Erythroblast (primary cell): ENCODE measurements around the gene EME2.

Experiments
- DNase-seq, 2 experiments: peaks; one replicate each; lab custom pipeline; 2025; lab: John Stamatoyannopoulos, UW
- GATA1 ChIP-seq: IDR thresholded peaks from 2 replicates; pipeline ENCODE4 v1.6.1; 2011; ENCODE audit warnings: low read depth, mild to moderate bottlenecking, control low read depth, low read length, moderate library complexity
- POLR2A ChIP-seq: IDR thresholded peaks from 2 replicates; pipeline ENCODE4 v1.6.1; 2011; ENCODE audit warnings: mild to moderate bottlenecking, low read length

Gene EME2

DNA sequence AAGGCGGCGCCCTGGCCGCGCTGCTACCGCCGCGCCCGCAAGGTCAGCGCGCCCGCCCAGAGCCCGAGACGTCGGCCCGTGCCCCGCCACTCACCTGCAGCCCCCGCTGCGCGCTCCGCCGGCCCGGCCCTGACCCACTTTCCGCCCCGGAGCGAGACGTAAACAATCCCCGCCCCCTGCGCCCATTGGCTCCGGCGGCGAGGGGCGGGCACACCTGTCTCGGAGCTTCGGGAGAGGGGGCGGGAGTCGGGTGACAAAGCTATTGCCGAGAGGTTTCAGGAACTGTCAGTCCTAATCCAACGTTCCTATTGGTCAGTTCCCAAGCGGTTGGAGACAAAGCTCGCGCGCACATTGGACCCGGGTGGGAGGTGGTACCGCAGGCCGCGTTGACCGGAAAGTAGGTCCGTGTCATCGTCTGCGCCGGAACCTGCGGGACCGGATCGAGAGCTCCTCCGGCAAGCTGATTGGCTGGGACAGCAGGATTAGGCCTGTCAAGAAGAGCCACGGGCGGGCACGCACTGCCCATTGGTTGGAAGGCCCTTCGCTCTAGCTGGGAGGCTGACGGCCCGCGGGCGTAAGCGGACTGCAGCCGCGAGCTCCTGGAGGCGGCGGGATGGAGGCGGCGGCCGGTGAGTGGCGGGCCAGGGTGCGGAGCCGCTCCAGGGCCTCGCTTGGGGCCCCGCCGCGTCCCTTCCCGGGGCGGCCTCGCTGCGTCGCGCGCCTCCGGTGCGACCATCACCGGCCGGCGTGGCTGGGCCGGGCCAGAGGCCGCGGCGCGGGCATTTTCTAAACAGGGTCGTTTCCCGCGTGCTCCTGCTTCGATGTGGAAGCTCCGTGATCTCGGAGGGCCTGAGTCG is 10.0 kb downstream of the EME2 start, which contains the start of the genes NUBP2 and SPSB3:
NUBP2 (plus strand) TSS at position 553 of the 857 bp plus-strand sequence; CDS start at position 614, 61 bp downstream.
SPSB3 (minus strand) TSS at position 164 of the 857 bp plus-strand sequence. CDS start 1,088 bp downstream, outside the sequence.
- TF ChIP-seq GATA1 = no peak
- peak; percentile 70 for TF ChIP-seq POLR2A
- DNase-seq = peak; percentile 100

DNA sequence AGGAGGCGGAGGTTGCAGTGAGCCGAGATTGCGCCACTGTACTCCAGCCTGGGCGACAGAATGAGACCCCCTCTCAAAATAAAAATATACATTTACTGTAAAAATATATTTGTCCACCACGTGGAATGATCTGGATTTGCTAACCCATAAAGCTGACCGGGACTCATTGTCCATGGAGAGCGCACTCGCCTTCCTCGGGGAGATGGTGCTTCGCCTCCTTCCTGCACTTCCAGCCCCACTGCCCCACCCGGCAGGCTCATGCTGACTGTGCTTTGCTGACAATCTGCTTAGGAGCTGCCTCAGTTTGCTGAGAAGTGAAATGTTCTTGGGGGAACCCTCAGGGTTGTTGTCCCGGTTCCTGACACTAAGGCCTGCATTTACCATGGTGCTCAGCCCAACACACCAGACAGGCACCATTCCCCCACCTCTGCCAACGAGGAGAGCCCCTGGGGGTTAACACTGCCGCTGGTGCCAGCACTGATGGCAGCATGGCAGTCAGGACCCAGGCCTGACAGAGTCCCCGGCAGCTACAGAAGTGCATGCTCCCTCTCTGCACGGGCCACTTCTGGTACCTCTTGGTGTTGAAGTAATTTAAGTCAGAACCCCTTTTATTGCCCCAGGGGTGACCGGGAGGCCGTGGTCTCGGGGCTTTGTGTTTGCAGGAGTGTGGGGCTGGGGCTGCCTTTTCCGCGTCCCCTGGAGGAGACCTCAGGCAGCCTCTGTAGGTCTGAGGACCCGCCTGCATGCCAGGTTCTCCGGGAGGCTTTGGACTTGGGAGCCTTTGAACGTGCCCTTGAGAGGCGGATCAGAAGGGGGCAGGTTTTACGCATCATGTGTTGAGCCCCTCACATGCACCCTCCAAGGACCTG is 12.6 kb downstream of the EME2 start:
- no peak for DNase-seq
- no peak for TF ChIP-seq POLR2A
- TF ChIP-seq GATA1 = no peak

- no peak for DNase-seq
- TF ChIP-seq POLR2A = no peak
- no peak for TF ChIP-seq GATA1
These were observed 13.2 kb downstream of the EME2 start for GRCh38 chr16:1785846-1786170.

GRCh38 chr16:1786242-1787055 is 13.8 kb downstream of the EME2 start:
- no peak for TF ChIP-seq GATA1
- no peak for TF ChIP-seq POLR2A
- DNase-seq = no peak

DNA sequence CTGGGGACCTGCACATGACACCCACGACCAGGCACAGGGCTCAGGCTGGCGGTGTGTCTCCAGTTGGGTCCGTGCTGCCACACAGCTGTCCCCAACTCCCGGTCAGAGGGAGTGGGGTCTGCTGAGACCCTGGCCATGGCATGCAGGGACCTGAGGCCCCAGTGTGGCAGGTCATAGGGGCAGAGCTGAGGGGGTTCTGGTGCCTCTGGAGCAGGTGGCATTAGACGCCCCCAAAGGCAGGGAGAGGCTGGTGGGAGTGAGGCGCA is 14.4 kb downstream of the EME2 start:
- no peak for TF ChIP-seq GATA1
- no peak for TF ChIP-seq POLR2A
- no peak for DNase-seq

DNA sequence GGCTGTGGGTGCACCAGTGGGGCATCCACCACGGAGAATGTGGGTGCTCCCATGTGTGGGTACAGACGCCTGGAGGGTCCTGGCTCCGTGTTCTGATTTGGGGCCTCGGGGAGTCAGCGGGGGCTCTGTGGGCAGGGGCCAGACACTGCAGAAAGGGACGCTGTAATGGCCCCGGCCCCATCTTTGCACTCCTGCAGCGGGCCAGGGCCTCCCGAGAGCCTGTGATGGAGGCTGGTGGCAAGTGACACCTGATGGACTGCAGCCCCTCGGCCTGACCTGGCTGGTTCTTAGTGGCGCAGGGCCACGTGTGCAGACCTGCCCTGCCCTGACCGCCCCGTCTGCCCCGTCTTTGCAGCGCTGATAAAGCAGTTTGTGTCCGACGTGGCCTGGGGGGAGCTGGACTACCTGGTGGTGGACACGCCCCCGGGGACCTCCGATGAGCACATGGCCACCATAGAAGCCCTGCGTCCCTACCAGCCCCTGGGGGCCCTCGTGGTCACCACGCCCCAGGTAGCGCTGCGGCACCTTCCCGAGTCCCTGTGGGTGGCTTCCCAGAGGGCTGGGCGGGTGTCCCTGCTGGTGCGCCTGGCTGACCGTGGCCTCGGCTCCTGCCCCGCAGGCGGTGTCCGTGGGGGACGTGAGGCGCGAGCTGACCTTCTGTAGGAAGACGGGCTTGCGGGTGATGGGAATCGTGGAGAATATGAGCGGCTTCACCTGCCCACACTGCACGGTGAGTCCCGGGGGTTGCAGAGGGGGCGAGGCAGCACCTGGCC is 14.9 kb downstream of the EME2 start:
- TF ChIP-seq POLR2A (no peak), GATA1 (no peak)
- no peak for DNase-seq

- no peak for DNase-seq
- TF ChIP-seq GATA1 = no peak
- TF ChIP-seq POLR2A = no peak
These were observed 15.6 kb downstream of the EME2 start for GRCh38 chr16:1788095-1788707.

DNA sequence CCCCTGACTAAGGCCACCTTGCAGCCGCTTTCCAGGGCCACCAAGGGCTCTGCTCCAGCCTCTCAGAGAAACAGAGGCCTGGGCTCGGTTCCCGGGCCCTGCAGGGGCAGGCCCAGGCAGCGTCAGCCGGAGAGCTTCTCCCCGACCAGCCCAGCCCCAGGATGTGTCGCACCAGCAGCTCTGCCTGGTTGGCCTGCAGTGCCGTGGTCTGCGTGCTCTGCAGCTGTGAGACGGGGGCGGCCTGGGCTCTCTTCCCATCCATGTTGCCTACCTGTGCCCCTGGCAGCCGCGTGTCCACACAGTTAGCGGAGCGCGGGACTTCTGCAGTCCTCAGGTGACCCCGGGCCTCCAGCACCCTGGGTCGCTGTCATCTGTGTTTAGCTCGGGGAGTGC is 16.1 kb downstream of the EME2 start:
- no peak for DNase-seq
- TF ChIP-seq GATA1 (no peak), POLR2A (no peak)

- TF ChIP-seq POLR2A = no peak
- no peak for TF ChIP-seq GATA1
- DNase-seq = no peak
These were observed 17.0 kb downstream of the EME2 start for GRCh38 chr16:1789643-1790045.

DNA sequence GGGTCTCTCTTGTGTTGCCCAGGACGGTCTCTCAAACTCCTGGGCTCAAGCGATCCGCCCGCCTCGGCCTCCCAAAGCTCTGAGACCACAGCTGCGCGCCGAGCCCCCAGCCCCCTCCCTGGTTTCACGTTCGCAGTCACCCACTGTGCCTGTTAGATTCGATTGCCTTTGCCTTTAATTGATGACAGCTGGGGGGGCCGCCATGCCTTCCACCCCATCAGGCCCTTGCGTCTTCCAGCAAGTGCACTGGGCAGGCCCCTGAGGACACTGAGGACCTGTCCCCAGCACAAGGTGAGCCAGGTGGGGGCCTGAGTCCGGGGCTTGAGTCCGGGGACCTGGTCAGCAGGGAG is 17.6 kb downstream of the EME2 start:
- DNase-seq = no peak
- no peak for TF ChIP-seq GATA1
- TF ChIP-seq POLR2A = no peak

- TF ChIP-seq GATA1 (no peak), POLR2A (no peak)
- no peak for DNase-seq
These were observed 18.1 kb downstream of the EME2 start for GRCh38 chr16:1790611-1791255.
